ENCODE results near the gene ASAP3. TPM values are rescaled to one million over a fixed set of nuclear protein-coding genes. Genes with fewer than 3 reads are reported as not detected.

The ASAP3 gene
- total and polyA plus RNA-seq, 2 of the 13 experiments (the other 11 are each of a cell fraction or from before 2014, with no cell fraction given), result 32.6 to 37.0 TPM

DNA sequence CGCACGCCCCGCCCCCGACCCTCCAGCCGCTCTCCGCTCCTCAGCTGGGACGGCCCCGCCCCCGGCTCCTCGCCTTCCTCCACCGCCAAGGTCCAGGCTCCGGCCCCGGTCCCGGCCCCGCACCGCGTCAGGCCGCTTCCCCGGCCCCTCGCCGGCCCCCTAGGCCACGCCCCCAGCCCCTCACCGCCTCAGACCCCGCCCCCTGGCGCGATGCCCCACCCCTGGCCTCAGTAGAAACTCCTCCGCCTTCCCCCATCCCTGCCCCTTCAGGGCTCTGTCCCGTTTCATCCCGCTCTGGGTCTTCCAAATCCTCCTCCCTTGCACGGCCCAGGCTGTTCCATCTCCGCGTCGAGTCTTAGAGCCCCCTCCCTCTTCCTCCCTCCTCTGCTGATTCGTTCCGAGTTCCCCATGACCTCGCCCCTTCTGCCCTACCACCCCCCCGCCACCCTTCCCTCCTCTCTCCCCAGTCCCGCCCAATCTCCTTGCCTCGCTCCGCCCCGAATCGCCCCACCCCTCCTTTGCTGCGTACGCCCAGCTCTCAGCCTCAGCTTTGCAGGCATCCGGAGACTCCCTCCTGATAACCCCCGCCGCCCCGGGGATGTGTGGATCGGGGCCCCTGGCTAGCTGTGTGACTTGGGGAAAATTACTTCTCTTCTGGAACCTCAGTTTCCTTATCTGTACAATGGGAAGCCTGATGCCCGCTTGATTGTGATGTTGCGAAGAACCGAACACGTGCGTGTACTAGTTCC lies 448 bp upstream of the ASAP3 start (continued):
- TF ChIP-seq ATF7-NPFF (CRISPR knock-in tag; IDR thresholded peaks at IDR 0.05; ENCODE audit: low read depth) (0 out of 2 replicates have a peak, but pooled peaks have one; percentile 12), KDM1A (CRISPR knock-in tag; IDR thresholded peaks at IDR 0.05) (peak; percentile 64; the same call in 1 of the 2 replicates), GABPB1 (CRISPR knock-in tag; IDR thresholded peaks at IDR 0.05) (peak; percentile 22; the same call in 1 of the 2 replicates), RCOR2 (CRISPR knock-in tag; IDR thresholded peaks at IDR 0.05) (0 out of 2 replicates have a peak, but pooled peaks have one; percentile 42), ZZZ3 (CRISPR knock-in tag; IDR thresholded peaks at IDR 0.05; ENCODE audit: borderline replicate concordance) (no peak), ZSCAN21 (CRISPR knock-in tag; IDR thresholded peaks at IDR 0.05; ENCODE audit: borderline replicate concordance) (peak; percentile 7; the same call in 1 of the 2 replicates), MED1 (CRISPR knock-in tag; IDR thresholded peaks at IDR 0.05) (no peak), ZNF605 (CRISPR knock-in tag; IDR thresholded peaks at IDR 0.05) (0 out of 2 replicates have a peak, but pooled peaks have one; percentile 34), ELF1 (CRISPR knock-in tag; IDR thresholded peaks at IDR 0.05) (no peak), RAD51 (IDR thresholded peaks at IDR 0.05; ENCODE audit: borderline replicate concordance) (no peak), STAG1 (CRISPR knock-in tag; IDR thresholded peaks at IDR 0.05) (no peak), ZKSCAN5 (CRISPR knock-in tag; IDR thresholded peaks at IDR 0.05) (no peak)
- TF ChIP-seq, protein P1, sequence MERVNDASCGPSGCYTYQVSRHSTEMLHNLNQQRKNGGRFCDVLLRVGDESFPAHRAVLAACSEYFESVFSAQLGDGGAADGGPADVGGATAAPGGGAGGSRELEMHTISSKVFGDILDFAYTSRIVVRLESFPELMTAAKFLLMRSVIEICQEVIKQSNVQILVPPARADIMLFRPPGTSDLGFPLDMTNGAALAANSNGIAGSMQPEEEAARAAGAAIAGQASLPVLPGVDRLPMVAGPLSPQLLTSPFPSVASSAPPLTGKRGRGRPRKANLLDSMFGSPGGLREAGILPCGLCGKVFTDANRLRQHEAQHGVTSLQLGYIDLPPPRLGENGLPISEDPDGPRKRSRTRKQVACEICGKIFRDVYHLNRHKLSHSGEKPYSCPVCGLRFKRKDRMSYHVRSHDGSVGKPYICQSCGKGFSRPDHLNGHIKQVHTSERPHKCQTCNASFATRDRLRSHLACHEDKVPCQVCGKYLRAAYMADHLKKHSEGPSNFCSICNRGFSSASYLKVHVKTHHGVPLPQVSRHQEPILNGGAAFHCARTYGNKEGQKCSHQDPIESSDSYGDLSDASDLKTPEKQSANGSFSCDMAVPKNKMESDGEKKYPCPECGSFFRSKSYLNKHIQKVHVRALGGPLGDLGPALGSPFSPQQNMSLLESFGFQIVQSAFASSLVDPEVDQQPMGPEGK (CRISPR knock-in tag; IDR thresholded peaks at IDR 0.05), result peak; percentile 37; the same call in 1 of the 2 replicates
- TF ChIP-seq, protein P2, sequence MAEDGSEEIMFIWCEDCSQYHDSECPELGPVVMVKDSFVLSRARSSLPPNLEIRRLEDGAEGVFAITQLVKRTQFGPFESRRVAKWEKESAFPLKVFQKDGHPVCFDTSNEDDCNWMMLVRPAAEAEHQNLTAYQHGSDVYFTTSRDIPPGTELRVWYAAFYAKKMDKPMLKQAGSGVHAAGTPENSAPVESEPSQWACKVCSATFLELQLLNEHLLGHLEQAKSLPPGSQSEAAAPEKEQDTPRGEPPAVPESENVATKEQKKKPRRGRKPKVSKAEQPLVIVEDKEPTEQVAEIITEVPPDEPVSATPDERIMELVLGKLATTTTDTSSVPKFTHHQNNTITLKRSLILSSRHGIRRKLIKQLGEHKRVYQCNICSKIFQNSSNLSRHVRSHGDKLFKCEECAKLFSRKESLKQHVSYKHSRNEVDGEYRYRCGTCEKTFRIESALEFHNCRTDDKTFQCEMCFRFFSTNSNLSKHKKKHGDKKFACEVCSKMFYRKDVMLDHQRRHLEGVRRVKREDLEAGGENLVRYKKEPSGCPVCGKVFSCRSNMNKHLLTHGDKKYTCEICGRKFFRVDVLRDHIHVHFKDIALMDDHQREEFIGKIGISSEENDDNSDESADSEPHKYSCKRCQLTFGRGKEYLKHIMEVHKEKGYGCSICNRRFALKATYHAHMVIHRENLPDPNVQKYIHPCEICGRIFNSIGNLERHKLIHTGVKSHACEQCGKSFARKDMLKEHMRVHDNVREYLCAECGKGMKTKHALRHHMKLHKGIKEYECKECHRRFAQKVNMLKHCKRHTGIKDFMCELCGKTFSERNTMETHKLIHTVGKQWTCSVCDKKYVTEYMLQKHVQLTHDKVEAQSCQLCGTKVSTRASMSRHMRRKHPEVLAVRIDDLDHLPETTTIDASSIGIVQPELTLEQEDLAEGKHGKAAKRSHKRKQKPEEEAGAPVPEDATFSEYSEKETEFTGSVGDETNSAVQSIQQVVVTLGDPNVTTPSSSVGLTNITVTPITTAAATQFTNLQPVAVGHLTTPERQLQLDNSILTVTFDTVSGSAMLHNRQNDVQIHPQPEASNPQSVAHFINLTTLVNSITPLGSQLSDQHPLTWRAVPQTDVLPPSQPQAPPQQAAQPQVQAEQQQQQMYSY (CRISPR knock-in tag; IDR thresholded peaks at IDR 0.05), result 0 out of 2 replicates have a peak, but pooled peaks have one; percentile 26
- TF ChIP-seq, protein P3, sequence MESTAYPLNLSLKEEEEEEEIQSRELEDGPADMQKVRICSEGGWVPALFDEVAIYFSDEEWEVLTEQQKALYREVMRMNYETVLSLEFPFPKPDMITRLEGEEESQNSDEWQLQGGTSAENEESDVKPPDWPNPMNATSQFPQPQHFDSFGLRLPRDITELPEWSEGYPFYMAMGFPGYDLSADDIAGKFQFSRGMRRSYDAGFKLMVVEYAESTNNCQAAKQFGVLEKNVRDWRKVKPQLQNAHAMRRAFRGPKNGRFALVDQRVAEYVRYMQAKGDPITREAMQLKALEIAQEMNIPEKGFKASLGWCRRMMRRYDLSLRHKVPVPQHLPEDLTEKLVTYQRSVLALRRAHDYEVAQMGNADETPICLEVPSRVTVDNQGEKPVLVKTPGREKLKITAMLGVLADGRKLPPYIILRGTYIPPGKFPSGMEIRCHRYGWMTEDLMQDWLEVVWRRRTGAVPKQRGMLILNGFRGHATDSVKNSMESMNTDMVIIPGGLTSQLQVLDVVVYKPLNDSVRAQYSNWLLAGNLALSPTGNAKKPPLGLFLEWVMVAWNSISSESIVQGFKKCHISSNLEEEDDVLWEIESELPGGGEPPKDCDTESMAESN (CRISPR knock-in tag; conservative IDR thresholded peaks at IDR 0.05), result 0 out of 2 replicates have a peak, but pooled peaks have one; percentile 36
- TF ChIP-seq, protein P4, sequence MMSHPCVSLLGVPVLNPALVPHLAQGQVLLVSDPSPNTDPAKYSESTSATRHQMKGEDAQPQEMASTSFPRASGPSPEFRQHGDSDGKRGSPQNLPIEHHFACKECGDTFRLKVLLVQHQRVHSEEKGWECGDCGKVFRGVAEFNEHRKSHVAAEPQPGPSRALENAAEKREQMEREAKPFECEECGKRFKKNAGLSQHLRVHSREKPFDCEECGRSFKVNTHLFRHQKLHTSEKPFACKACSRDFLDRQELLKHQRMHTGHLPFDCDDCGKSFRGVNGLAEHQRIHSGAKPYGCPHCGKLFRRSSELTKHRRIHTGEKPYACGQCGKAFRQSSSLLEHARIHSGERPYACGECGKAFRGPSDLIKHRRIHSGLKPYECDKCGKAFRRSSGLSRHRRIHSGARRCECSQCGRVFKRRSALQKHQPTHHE (CRISPR knock-in tag; IDR thresholded peaks at IDR 0.05; ENCODE audit: borderline replicate concordance), result no peak

Data from HepG2 (cell line).